ENCODE measurements around the gene USP19. TPM values are rescaled to one million over a fixed set of nuclear protein-coding genes. Genes with fewer than 3 reads are reported as not detected.

Gene USP19
- total RNA-seq, 6 donors from 2014 or later, result 42.6 to 76.4 (median 57.2) TPM

GRCh38 chr3:49121132-49121736 is 611 bp upstream of the USP19 start:
- peaks cover 41 to 80% (median 74%) of the 10 kb centered on the region in 4 donors for H3K36me3 ChIP-seq
- peak overlapping the region; percentile 89 to 99 (median 96) for H3K27ac ChIP-seq
- TF ChIP-seq EP300 (IDR thresholded peaks at IDR 0.05) (no peak), CTCF (IDR thresholded peaks at IDR 0.05) (no peak), POLR2A (IDR thresholded peaks at IDR 0.05) (no peak), POLR2AphosphoS5 (IDR thresholded peaks at IDR 0.05) (no peak)
- H3K27me3 ChIP-seq, result no peaks in the 10 kb centered on the region
- no peaks in the 10 kb centered on the region for H3K9me3 ChIP-seq
- ATAC-seq (ENCODE audit: low FRiP score in 2 of 2), result no peak
- peaks cover 15 to 25% (median 19%) of the 10 kb centered on the region in 4 donors for H3K4me1 ChIP-seq
- peak overlapping the region in 3 of 4 donors; percentile 80 to 99 (median 97) for H3K4me3 ChIP-seq
- no peak for DNase-seq
- WGBS, 2 donors, result 81 to 87% methylated on average over 13 to 16 of the region's 17 CpGs

GRCh38 chr3:49120096-49120437 is 556 bp downstream of the USP19 start:
- 0% methylated on average over 9 of the region's 9 CpGs; no CpG with 5 or more reads in 1 of the 2 donors for WGBS, 2 donors
- H3K36me3 ChIP-seq, result peaks cover 50 to 80% (median 74%) of the 10 kb centered on the region in 4 donors

GRCh38 chr3:49119439-49119838 is 1.2 kb downstream of the USP19 start:
- H3K9me3 ChIP-seq, result no peaks in the 10 kb centered on the region
- TF ChIP-seq CTCF (IDR thresholded peaks at IDR 0.05) (no peak), EP300 (IDR thresholded peaks at IDR 0.05) (no peak)
- no peak for ATAC-seq (ENCODE audit: low FRiP score in 2 of 2)
- no peaks in the 10 kb centered on the region for H3K27me3 ChIP-seq
- H3K4me1 ChIP-seq, result peaks cover 15 to 25% (median 19%) of the 10 kb centered on the region in 4 donors
- no peak for DNase-seq
- peaks cover 52 to 80% (median 74%) of the 10 kb centered on the region in 4 donors for H3K36me3 ChIP-seq
- H3K4me3 ChIP-seq, result peak overlapping the region in 3 of 4 donors; percentile 80 to 99 (median 97)
- peak overlapping the region; percentile 89 to 99 (median 96) for H3K27ac ChIP-seq
- 61 to 86% methylated on average over 2 to 3 of the region's 3 CpGs for WGBS, 2 donors

More at GRCh38 chr3:49120096-49120437, 556 bp downstream of the USP19 start:
- ATAC-seq (ENCODE audit: low FRiP score in 2 of 2) (no peak), DNase-seq (no peak)
- peak overlapping the region; percentile 89 to 99 (median 96) for H3K27ac ChIP-seq
- no peaks in the 10 kb centered on the region for H3K27me3 ChIP-seq
- no peaks in the 10 kb centered on the region for H3K9me3 ChIP-seq
- H3K4me1 ChIP-seq, result peaks cover 15 to 25% (median 19%) of the 10 kb centered on the region in 4 donors
- peak overlapping the region; percentile 58 to 99 (median 88) for H3K4me3 ChIP-seq
- TF ChIP-seq EP300 (IDR thresholded peaks at IDR 0.05) (no peak), POLR2A (IDR thresholded peaks at IDR 0.05) (no peak), CTCF (IDR thresholded peaks at IDR 0.05) (no peak), POLR2AphosphoS5 (IDR thresholded peaks at IDR 0.05) (no peak)

GRCh38 chr3:49119036-49119435 is 1.6 kb downstream of the USP19 start:
- Histone ChIP-seq H3K4me3 (peak overlapping the region in 1 of 4 donors; percentile 97), H3K9me3 (no peaks in the 10 kb centered on the region), H3K27ac (peak overlapping the region in 3 of 4 donors; percentile 89 to 96 (median 95)), H3K4me1 (peaks cover 15 to 25% (median 19%) of the 10 kb centered on the region in 4 donors), H3K27me3 (no peaks in the 10 kb centered on the region), H3K36me3 (peaks cover 52 to 80% (median 74%) of the 10 kb centered on the region in 4 donors)
- TF ChIP-seq POLR2AphosphoS5 (IDR thresholded peaks at IDR 0.05) (no peak), POLR2A (IDR thresholded peaks at IDR 0.05) (no peak), CTCF (IDR thresholded peaks at IDR 0.05) (no peak), EP300 (IDR thresholded peaks at IDR 0.05) (no peak)
- ATAC-seq (ENCODE audit: low FRiP score in 2 of 2) (no peak), DNase-seq (no peak)
- 77 to 80% methylated on average over 10 of the region's 10 CpGs for WGBS, 2 donors

GRCh38 chr3:49112262-49112661 is 8.4 kb downstream of the USP19 start:
- TF ChIP-seq CTCF (IDR thresholded peaks at IDR 0.05), result no peak
- no peak for TF ChIP-seq EP300 (IDR thresholded peaks at IDR 0.05)
- TF ChIP-seq POLR2A (IDR thresholded peaks at IDR 0.05), result no peak
- no peak for TF ChIP-seq POLR2AphosphoS5 (IDR thresholded peaks at IDR 0.05)
- H3K9me3 ChIP-seq, result no peaks in the 10 kb centered on the region
- peaks cover 70 to 97% (median 89%) of the 10 kb centered on the region in 4 donors for H3K36me3 ChIP-seq
- no peak overlapping the region for H3K4me3 ChIP-seq
- H3K27me3 ChIP-seq, result no peaks in the 10 kb centered on the region
- H3K4me1 ChIP-seq, result no peaks in the 10 kb centered on the region
- 91% methylated on average over 12 to 14 of the region's 14 CpGs for WGBS, 2 donors
- no peak overlapping the region for H3K27ac ChIP-seq
- DNase-seq (no peak), ATAC-seq (ENCODE audit: low FRiP score in 2 of 2) (no peak)

Data from upper lobe of left lung (tissue), 6 donors.